Hepatocyte (in vitro differentiated cells): ENCODE results near the gene APLN.

Experiments
- CTCF ChIP-seq: fragments of 200-600 bp; sonication (generic); IDR thresholded peaks from 2 replicates; pipeline ENCODE4 v1.5.1; 2016; ENCODE audit warnings: antibody characterized with exemption, mild to moderate bottlenecking; ENCODE audit not compliant: poor library complexity
- EZH2 ChIP-seq: fragments of 200-600 bp; sonication (generic); IDR thresholded peaks from 2 replicates; pipeline ENCODE4 v1.6.1; 2016; ENCODE audit warnings: antibody characterized with exemption, mild to moderate bottlenecking, borderline replicate concordance
- EZH2phosphoT487 ChIP-seq: fragments of 200-600 bp; sonication (generic); IDR thresholded peaks from one replicate; pipeline ENCODE4 v1.6.1; 2018; ENCODE audit warnings: antibody characterized with exemption, mild to moderate bottlenecking, low read depth, moderate library complexity; ENCODE audit not compliant: unreplicated experiment, severe bottlenecking

GRCh38 chrX:129695535-129695934, 40.8 kb upstream of the APLN start:
- TF ChIP-seq CTCF = no peak
- no peak for TF ChIP-seq EZH2
- no peak for TF ChIP-seq EZH2phosphoT487
